ENCODE results near the gene RBM10. TPM values are rescaled to one million over a fixed set of nuclear protein-coding genes. Genes with fewer than 3 reads are reported as not detected.

The RBM10 gene
- total RNA-seq, 1 experiment from 2014 or later: 32.5 TPM

- no peak overlapping the region for H3K4me3 ChIP-seq (ENCODE audit: low read length)
- no peak overlapping the region for H3K27ac ChIP-seq (ENCODE audit: low read length)
- no peak overlapping the region for H2AFZ ChIP-seq (ENCODE audit: low read length)
- no peaks in the 10 kb centered on the region for H3K27me3 ChIP-seq (ENCODE audit: low read length)
- H3K79me2 ChIP-seq (ENCODE audit: low read length): no peaks in the 10 kb centered on the region
- H4K20me1 ChIP-seq (ENCODE audit: insufficient read depth, low read depth, low read length): peaks cover 28% of the 10 kb centered on the region; the same call in 1 of the 2 replicates
- no peak for DNase-seq
- H3K9me2 ChIP-seq (replicated peaks; ENCODE audit: insufficient read depth, low read length): no peaks in the 10 kb centered on the region
- H3K4me2 ChIP-seq (ENCODE audit: low read depth, low read length, poor library complexity, severe bottlenecking): no peak overlapping the region
- H3K4me1 ChIP-seq (ENCODE audit: low read length): no peaks in the 10 kb centered on the region
- H3K36me3 ChIP-seq (ENCODE audit: insufficient read depth, low read length): peaks cover 71% of the 10 kb centered on the region
- no peaks in the 10 kb centered on the region for H3K9me3 ChIP-seq (ENCODE audit: low read length)
- no peak overlapping the region for H3K9ac ChIP-seq (ENCODE audit: low read length)
These were observed 65.8 kb downstream of the RBM10 start for GRCh38 chrX:47210661-47211425.

- Histone ChIP-seq H4K20me1 (ENCODE audit: insufficient read depth, low read depth, low read length) (peaks cover 18% of the 10 kb centered on the region; the same call in 1 of the 2 replicates), H2AFZ (ENCODE audit: low read length) (no peak overlapping the region), H3K9me2 (replicated peaks; ENCODE audit: insufficient read depth, low read length) (no peaks in the 10 kb centered on the region), H3K4me1 (ENCODE audit: low read length) (peaks cover 16% of the 10 kb centered on the region), H3K27ac (ENCODE audit: low read length) (no peak overlapping the region), H3K9ac (ENCODE audit: low read length) (no peak overlapping the region), H3K79me2 (ENCODE audit: low read length) (no peaks in the 10 kb centered on the region), H3K4me3 (ENCODE audit: low read length) (no peak overlapping the region), H3K9me3 (ENCODE audit: low read length) (no peaks in the 10 kb centered on the region), H3K36me3 (ENCODE audit: insufficient read depth, low read length) (peaks cover 56% of the 10 kb centered on the region), H3K4me2 (ENCODE audit: low read depth, low read length, poor library complexity, severe bottlenecking) (no peak overlapping the region), H3K27me3 (ENCODE audit: low read length) (no peaks in the 10 kb centered on the region)
- DNase-seq: no peak
These were observed 67.6 kb downstream of the RBM10 start for GRCh38 chrX:47212381-47213293.

- Histone ChIP-seq H3K36me3 (ENCODE audit: insufficient read depth, low read length) (peaks cover 45% of the 10 kb centered on the region; the same call in 1 of the 2 replicates), H3K4me1 (ENCODE audit: low read length) (peaks cover 18% of the 10 kb centered on the region)
These were observed 69.5 kb downstream of the RBM10 start for GRCh38 chrX:47214435-47215077.

GRCh38 chrX:47215291-47215900, 70.4 kb downstream of the RBM10 start:
- peaks cover 37% of the 10 kb centered on the region; the same call in 1 of the 2 replicates for H3K36me3 ChIP-seq (ENCODE audit: insufficient read depth, low read length)
- DNase-seq: no peak

More at GRCh38 chrX:47214435-47215077, 69.5 kb downstream of the RBM10 start:
- Histone ChIP-seq H3K9ac (ENCODE audit: low read length) (no peak overlapping the region), H3K27ac (ENCODE audit: low read length) (no peak overlapping the region), H3K4me2 (ENCODE audit: low read depth, low read length, poor library complexity, severe bottlenecking) (no peak overlapping the region), H2AFZ (ENCODE audit: low read length) (no peak overlapping the region), H4K20me1 (ENCODE audit: insufficient read depth, low read depth, low read length) (peaks cover 24% of the 10 kb centered on the region), H3K79me2 (ENCODE audit: low read length) (peaks cover 10% of the 10 kb centered on the region), H3K9me3 (ENCODE audit: low read length) (no peaks in the 10 kb centered on the region), H3K27me3 (ENCODE audit: low read length) (no peaks in the 10 kb centered on the region), H3K4me3 (ENCODE audit: low read length) (no peak overlapping the region), H3K9me2 (replicated peaks; ENCODE audit: insufficient read depth, low read length) (no peaks in the 10 kb centered on the region)
- no peak for DNase-seq

GRCh38 chrX:47216393-47216925, 71.4 kb downstream of the RBM10 start:
- Histone ChIP-seq H3K4me1 (ENCODE audit: low read length) (peaks cover 37% of the 10 kb centered on the region), H3K27ac (ENCODE audit: low read length) (no peak overlapping the region), H4K20me1 (ENCODE audit: insufficient read depth, low read depth, low read length) (peaks cover 43% of the 10 kb centered on the region), H3K9me2 (replicated peaks; ENCODE audit: insufficient read depth, low read length) (no peaks in the 10 kb centered on the region), H3K4me3 (ENCODE audit: low read length) (no peak overlapping the region), H3K9me3 (ENCODE audit: low read length) (no peaks in the 10 kb centered on the region), H3K36me3 (ENCODE audit: insufficient read depth, low read length) (peaks cover 32% of the 10 kb centered on the region; the same call in 1 of the 2 replicates), H3K4me2 (ENCODE audit: low read depth, low read length, poor library complexity, severe bottlenecking) (no peak overlapping the region), H2AFZ (ENCODE audit: low read length) (no peak overlapping the region), H3K9ac (ENCODE audit: low read length) (no peak overlapping the region), H3K27me3 (ENCODE audit: low read length) (no peaks in the 10 kb centered on the region), H3K79me2 (ENCODE audit: low read length) (peaks cover 29% of the 10 kb centered on the region)
- DNase-seq: no peak

More at GRCh38 chrX:47215291-47215900, 70.4 kb downstream of the RBM10 start:
- H3K27ac ChIP-seq (ENCODE audit: low read length): no peak overlapping the region
- peaks cover 32% of the 10 kb centered on the region for H4K20me1 ChIP-seq (ENCODE audit: insufficient read depth, low read depth, low read length)
- H3K79me2 ChIP-seq (ENCODE audit: low read length): peaks cover 18% of the 10 kb centered on the region
- no peak overlapping the region for H3K4me3 ChIP-seq (ENCODE audit: low read length)
- H3K9me3 ChIP-seq (ENCODE audit: low read length): no peaks in the 10 kb centered on the region
- H3K4me1 ChIP-seq (ENCODE audit: low read length): peaks cover 26% of the 10 kb centered on the region
- H3K9me2 ChIP-seq (replicated peaks; ENCODE audit: insufficient read depth, low read length): no peaks in the 10 kb centered on the region
- H2AFZ ChIP-seq (ENCODE audit: low read length): no peak overlapping the region
- H3K4me2 ChIP-seq (ENCODE audit: low read depth, low read length, poor library complexity, severe bottlenecking): no peak overlapping the region
- H3K9ac ChIP-seq (ENCODE audit: low read length): no peak overlapping the region
- H3K27me3 ChIP-seq (ENCODE audit: low read length): no peaks in the 10 kb centered on the region

- peaks cover 37% of the 10 kb centered on the region for H3K79me2 ChIP-seq (ENCODE audit: low read length)
- peak overlapping the region; percentile 70 for H3K27ac ChIP-seq (ENCODE audit: low read length)
- no peaks in the 10 kb centered on the region for H3K9me2 ChIP-seq (replicated peaks; ENCODE audit: insufficient read depth, low read length)
- peaks cover 44% of the 10 kb centered on the region for H4K20me1 ChIP-seq (ENCODE audit: insufficient read depth, low read depth, low read length)
- peak overlapping the region; percentile 78 for H3K4me2 ChIP-seq (ENCODE audit: low read depth, low read length, poor library complexity, severe bottlenecking)
- H2AFZ ChIP-seq (ENCODE audit: low read length): no peak overlapping the region
- H3K4me1 ChIP-seq (ENCODE audit: low read length): peaks cover 39% of the 10 kb centered on the region
- peak overlapping the region; percentile 58 for H3K4me3 ChIP-seq (ENCODE audit: low read length)
- no peaks in the 10 kb centered on the region for H3K9me3 ChIP-seq (ENCODE audit: low read length)
- H3K9ac ChIP-seq (ENCODE audit: low read length): peak overlapping the region; percentile 59
- no peaks in the 10 kb centered on the region for H3K27me3 ChIP-seq (ENCODE audit: low read length)
- DNase-seq: peak; percentile 59
- H3K36me3 ChIP-seq (ENCODE audit: insufficient read depth, low read length): peaks cover 33% of the 10 kb centered on the region; the same call in 1 of the 2 replicates
These were observed 72.3 kb downstream of the RBM10 start for GRCh38 chrX:47217121-47217851.

- Histone ChIP-seq H2AFZ (ENCODE audit: low read length) (peak overlapping the region; percentile 29; the same call in 1 of the 2 replicates), H3K27me3 (ENCODE audit: low read length) (no peaks in the 10 kb centered on the region), H3K36me3 (ENCODE audit: insufficient read depth, low read length) (peaks cover 27% of the 10 kb centered on the region; the same call in 1 of the 2 replicates), H3K9me3 (ENCODE audit: low read length) (no peaks in the 10 kb centered on the region), H3K9me2 (replicated peaks; ENCODE audit: insufficient read depth, low read length) (no peaks in the 10 kb centered on the region), H3K4me2 (ENCODE audit: low read depth, low read length, poor library complexity, severe bottlenecking) (peak overlapping the region; percentile 66), H3K27ac (ENCODE audit: low read length) (peak overlapping the region; percentile 69), H3K4me3 (ENCODE audit: low read length) (peak overlapping the region; percentile 72), H3K79me2 (ENCODE audit: low read length) (peaks cover 38% of the 10 kb centered on the region), H4K20me1 (ENCODE audit: insufficient read depth, low read depth, low read length) (peaks cover 44% of the 10 kb centered on the region), H3K9ac (ENCODE audit: low read length) (peak overlapping the region; percentile 98), H3K4me1 (ENCODE audit: low read length) (peaks cover 39% of the 10 kb centered on the region)
- peak; percentile 100 for DNase-seq
These were observed 72.8 kb downstream of the RBM10 start for GRCh38 chrX:47217852-47218279.
